Putamen (tissue), 1 donor: ENCODE data around the gene FAM168A.

Experiments
- DNase-seq: peaks from one replicate; pipeline ENCODE4 v3.0.0-alpha.2; 2016; ENCODE audit warnings: low spot score

Gene FAM168A

GRCh38 chr11:73556966-73557365 lies 40.9 kb downstream of the FAM168A start:
- DNase-seq: no peak

DNA sequence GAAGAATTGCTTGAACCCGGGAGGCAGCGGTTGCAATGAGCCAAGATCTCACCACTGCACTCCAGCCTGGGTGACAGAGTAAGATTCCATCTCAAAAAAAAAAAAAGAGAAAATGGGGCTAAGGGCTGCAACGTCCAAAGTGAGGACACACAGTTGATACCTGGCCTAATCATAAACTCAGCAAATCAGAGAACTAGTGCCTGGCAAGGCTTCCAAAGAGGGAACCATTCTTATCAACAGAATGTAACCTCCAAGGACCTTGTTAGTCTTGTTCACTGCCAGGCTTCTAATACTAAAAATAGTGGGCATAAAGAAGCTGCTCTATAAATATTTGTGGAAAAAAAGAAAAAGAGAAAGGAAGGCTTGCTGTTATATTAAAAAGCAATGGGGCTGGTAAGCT lies 42.3 kb downstream of the FAM168A start:
- DNase-seq: no peak

DNA sequence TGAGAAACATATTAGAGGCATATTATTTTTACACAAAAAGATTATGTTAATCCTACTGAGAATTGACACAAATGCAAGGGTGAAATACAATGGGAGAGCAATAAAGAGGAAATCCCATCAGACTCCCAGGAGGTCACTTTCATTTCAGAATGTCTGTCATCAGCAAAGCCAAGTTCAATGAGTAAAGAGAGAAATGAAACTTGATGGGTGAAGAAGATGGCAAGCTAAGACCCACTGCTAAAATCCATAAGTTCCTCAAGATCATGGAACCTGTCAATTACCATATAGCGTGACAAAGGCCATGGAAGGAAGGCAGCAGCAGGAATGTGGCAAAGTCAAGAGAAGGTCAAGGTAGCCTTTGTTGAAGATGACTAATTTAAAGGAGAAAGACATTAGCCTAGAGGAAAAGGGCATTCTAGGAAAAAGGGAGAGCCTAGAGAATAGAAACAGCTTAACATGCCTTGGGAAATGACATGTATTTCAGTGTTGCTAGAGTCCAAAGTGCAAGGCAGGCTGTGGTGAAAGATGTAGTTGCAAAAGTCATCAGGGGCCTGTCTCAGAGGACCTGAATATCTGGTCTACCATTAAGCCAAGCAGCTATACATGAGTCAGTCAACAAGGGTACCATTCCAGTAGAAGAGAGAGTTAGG lies 43.1 kb downstream of the FAM168A start:
- DNase-seq: peak; percentile 3

DNA sequence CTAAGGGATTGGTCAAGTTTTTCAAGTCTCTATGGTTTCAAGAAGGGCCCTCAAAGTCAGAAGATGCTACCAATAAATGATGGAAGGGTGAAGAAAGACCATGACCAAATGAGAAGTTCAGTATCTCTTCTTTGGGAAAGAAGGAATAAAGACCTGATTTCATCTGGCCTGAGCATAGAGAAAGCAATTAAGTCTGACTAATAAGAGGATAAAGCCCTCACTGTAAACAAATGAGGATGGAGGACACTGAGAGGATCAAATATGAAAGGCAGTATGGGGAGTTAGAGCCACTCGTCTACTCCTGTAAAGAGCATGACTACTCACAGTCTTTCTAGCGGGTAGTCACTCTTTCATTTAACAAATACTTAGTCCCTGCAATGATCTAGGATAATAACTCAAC lies 44.6 kb downstream of the FAM168A start:
- DNase-seq: no peak

DNA sequence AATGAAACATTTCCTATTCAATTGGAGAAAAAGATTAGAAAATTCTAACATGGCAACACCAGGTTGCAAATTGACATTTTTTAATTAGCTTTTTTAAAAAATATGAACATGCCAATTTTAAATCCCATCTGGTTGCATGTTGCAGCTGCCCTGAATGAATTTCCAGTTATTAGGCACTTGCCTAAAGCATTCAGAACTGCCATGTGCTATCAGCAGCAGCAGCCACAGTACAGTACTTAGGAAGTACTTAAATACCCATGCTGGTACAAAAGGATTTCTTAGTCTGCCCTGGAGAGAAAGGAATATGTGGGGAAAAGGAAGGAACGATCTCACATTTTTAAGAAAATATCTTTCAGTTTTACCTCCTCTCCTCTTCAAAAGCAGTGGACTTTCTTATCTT lies 46.2 kb downstream of the FAM168A start:
- no peak for DNase-seq

DNA sequence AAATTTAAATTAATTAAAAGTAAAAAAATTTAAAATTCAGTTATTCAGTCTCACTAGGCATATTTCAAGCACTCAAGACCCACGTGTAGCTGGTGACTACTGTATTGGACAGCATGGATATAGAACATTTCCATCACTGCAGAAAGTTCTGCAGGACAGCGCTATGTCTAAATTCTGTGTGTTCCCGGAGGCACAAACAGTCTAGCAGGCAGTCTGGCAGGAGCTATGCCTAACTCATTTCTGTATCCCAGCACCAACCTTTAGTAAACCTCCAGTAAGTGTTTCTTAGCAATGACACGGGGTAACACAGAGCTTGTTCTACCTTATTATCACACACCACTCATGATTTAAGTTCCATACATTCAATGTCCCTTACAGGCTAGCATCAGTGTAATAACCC lies 48.5 kb downstream of the FAM168A start:
- no peak for DNase-seq

DNA sequence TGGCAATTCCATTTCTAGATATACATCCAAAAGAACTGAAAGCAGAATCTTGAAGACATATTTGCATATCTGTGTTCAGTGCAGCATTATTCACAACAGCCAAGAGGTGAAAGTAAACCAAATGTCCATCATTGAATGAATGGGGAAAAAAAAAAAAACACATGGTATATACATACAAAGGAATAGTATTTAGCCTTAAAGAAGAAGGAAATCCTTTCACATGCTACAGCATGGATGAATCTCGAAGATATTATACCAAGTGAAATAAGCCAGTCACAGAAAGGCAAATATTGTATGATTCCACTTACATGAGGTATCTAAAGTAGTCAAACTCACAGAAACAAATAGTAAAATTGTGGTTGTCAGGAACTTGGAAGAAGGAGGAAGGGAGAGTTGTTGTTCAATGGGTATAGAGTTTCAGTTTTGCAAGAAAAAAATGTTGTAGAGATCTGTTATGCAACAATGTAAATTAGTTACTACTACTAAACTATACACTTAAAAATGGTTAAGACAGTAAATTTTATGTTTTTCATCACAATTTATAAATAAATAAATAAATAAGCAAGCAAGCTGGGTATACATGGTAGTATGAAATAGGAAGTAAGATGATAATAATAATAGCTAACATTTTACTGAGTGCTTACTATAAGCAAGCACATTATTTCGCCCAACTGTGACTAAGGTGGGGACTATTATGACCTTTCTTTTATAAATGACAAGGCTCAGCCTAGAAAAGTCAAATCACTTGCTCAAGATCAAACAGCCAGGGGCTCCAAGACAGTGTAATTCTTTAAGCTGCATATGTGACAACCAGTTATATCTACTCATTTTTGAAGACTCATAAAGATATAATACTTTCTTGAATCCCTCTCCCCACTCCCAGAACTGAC lies 50.0 kb downstream of the FAM168A start:
- no peak for DNase-seq

DNA sequence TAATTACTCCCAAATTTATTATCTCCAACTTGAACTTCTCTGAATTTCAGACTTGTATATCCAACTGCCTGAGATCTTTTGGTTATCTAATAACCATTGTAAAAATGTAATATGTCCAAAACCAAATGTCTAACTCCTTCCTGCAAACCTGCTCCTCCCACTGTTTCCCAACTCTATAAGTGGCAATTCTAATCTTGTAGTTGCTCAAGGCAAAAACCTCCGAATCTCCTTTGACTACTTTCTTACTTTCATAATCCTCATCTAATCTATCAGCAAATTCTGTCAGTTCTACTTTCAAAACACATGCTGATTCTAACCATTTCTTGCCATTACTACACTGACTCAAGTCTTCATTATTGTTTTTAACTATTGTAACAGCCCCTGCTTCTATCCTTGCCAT lies 55.7 kb downstream of the FAM168A start:
- no peak for DNase-seq

DNA sequence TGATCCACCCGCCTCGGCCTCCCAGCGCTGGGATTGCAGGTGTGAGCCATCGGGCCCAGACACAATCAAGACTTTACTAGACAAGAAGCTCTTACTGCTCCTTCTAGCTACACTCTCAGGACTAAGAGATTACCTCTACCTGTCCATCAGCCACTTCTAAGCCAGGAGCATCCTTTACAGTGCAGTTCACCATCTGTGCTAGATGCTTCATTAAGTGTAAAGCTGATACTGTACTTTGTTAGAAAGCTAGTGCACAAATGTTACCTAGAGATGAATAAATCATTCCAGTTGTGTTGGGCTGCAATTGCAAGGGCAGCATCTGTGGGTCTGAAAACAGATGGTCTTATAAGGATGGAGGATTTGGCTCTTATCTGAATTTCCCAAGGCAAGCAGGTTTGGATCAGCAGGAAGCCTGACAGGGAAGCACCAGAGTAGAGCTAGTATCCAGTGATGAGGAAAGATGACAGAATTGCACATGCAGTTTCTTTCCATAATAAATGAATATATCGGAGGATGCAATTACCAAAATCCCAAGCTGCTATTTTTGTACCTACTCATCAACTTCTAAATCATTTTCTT lies 58.3 kb downstream of the FAM168A start:
- no peak for DNase-seq

- peak; percentile 24 for DNase-seq
Measured at GRCh38 chr11:73538381-73538872, 59.5 kb downstream of the FAM168A start.

DNA sequence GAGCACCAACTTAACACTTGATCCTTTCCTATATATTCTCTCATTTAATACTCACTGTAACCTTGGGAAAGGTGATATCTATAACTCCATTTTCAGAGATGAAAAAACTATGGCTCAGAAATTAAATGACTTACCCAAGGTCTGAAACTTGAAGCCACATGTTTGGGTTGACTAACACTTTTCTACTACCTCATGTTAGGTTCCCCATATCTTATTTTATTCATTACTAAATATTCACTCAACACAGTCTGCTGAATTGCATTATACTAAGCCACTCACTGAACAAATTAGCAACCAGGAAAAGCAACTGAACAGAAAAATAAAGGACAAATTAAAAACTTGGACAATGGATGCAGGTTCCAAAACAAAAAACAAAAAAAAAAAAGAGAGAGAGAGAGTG lies 59.9 kb downstream of the FAM168A start:
- no peak for DNase-seq

DNA sequence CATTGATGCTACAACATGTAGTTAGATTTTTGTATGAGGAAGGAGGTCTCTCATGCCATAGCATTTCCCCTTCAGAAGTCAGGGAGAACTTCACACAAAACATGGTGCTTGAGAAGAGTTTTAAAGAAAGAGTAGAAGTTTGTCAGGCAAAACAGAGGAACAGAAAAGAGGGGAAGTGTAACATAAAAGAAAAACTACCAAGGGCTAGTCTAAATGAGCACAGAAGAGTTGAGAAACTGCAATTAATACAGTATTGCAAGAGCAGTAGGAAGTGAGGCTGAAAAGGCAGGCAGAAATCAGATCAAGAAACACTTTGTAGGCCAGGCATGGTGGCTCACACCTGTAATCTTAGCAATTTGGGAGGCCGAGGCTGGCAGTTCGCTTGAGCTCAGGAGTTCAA lies 61.0 kb downstream of the FAM168A start:
- DNase-seq: no peak

DNA sequence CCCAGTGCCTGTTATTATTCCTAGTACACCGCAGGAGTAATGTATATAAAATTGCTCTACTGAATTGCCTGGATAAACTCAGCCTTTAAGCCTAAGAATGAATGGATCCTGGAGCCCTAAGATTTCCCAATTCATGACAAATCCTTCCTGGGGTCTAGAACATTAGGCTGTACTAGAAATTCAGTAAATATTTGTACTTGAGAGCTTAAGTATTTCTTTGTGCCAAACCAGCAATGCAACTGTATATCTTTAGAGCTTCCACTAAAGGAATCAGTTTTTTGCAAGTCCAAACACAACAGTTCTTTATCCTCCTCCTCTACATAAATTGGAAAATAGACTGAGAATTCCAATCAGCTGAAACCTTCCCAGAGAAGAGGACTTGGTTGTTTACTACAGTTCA lies 65.6 kb downstream of the FAM168A start:
- DNase-seq: no peak

- DNase-seq: no peak
Measured at GRCh38 chr11:73531386-73531785, 66.5 kb downstream of the FAM168A start.

GRCh38 chr11:73530109-73530508 lies 67.8 kb downstream of the FAM168A start:
- DNase-seq: no peak

- no peak for DNase-seq
Measured at GRCh38 chr11:73529204-73529530, 68.7 kb downstream of the FAM168A start.

DNA sequence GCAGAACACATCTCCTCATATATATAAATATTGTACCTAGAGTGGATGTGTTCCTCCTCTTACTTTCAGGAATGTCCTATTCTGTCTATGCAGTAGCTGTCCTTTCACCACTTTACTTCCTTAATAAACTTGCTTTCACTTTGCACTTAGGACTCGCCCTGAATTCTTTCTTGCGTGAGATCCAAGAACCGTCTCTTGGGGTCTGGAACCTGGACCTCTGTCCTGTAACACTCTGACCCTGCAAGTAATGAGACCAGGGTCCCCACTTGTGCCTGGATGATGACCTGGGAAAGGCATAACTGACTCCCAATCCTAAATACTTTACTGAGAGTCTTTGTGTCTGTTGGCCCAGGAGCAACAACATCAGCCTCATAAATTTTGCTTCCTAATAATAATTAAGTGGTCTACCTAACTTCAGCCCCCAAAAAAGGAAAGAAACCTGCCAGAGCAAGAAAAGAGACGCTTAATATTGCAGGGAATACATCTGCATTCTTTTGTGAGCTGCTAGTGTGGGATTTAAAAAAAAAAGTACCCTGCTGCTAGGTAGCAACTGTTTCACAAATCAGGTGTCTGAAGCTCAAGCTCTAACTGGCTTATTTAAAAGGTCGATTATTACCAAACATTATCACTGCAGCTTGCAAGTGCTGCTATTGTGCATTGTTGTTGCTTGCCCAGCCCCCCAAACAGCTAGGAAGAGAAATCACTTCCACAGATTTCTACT lies 69.3 kb downstream of the FAM168A start:
- DNase-seq: peak; percentile 14

GRCh38 chr11:73528013-73528412 lies 69.9 kb downstream of the FAM168A start:
- DNase-seq: no peak

DNA sequence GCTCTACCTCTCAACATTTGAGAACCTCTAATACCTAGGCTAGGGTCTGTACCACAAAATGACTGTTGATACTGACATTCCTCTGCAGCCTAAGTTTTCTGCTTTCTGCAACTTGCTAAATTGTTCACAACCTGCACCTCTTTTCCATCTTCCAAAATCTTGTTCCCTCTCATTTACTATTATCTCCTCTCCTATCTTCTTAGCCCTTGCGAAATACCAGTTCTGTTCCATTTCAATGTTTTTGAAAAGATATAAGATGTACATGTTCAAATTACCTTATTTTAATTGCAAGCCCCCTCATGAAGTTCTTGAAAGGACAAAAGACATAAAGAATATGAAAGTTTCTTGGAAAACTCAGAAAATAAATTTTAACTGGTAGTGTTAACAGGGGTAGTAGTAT lies 72.3 kb downstream of the FAM168A start:
- no peak for DNase-seq

GRCh38 chr11:73524774-73525173 lies 73.1 kb downstream of the FAM168A start:
- no peak for DNase-seq

GRCh38 chr11:73521621-73522020 lies 76.3 kb downstream of the FAM168A start:
- no peak for DNase-seq

- DNase-seq: peak; percentile 51
Measured at GRCh38 chr11:73520353-73521061, 77.4 kb downstream of the FAM168A start.
